Measurements from ENCODE around the gene AP4E1. TPM values are rescaled to one million over a fixed set of nuclear protein-coding genes. Genes with fewer than 3 reads are reported as not detected.
A peak's percentile ranks its signal among the peaks of the same experiment; 100 is the strongest.
"Not testable (repeated sequence)": the region's sequence is repeated elsewhere in the genome, so short reads cannot be mapped to it uniquely, and the experiment has no call there.

The AP4E1 gene
- total RNA-seq, 2 donors from 2014 or later: 10.6 to 15.6 TPM

GRCh38 chr15:50907601-50908208, 778 bp upstream of the AP4E1 start:
- no peaks in the 10 kb centered on the region for H3K9me3 Mint-ChIP-seq
- peak overlapping the region; percentile 90 for H3K4me3 Mint-ChIP-seq

DNA sequence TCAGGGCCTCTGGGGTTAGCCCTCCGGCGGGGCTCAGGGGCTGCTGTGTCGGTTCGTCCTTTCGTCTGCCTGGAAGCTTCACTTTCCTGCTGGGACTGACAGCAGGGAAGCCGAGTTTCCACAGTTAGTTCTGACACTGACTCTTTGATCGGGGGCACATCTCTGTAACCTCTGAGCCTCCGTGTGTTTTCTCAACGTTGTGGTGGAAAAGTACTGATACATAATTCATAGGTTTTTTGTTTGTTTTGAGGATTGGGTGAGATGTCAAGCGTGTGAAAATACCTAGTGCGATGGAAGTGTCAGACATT, 481 bp downstream of the AP4E1 start:
- Mint-ChIP-seq H3K9me3 (no peaks in the 10 kb centered on the region), H3K4me3 (peak overlapping the region; percentile 90), H3K27me3 (no peaks in the 10 kb centered on the region), H3K27ac (peak overlapping the region; percentile 96), H3K36me3 (ENCODE audit: low read depth) (peaks cover 50% of the 10 kb centered on the region), H3K4me1 (peaks cover 12% of the 10 kb centered on the region)
- no peak for ATAC-seq (replicated peaks)

More at GRCh38 chr15:50907601-50908208, 778 bp upstream of the AP4E1 start:
- H3K36me3 Mint-ChIP-seq (ENCODE audit: low read depth): peaks cover 38% of the 10 kb centered on the region
- H3K4me1 Mint-ChIP-seq: peaks cover 8% of the 10 kb centered on the region
- peak overlapping the region; percentile 96 for H3K27ac Mint-ChIP-seq
- peak; percentile 54 for ATAC-seq (replicated peaks)
- no peaks in the 10 kb centered on the region for H3K27me3 Mint-ChIP-seq

DNA sequence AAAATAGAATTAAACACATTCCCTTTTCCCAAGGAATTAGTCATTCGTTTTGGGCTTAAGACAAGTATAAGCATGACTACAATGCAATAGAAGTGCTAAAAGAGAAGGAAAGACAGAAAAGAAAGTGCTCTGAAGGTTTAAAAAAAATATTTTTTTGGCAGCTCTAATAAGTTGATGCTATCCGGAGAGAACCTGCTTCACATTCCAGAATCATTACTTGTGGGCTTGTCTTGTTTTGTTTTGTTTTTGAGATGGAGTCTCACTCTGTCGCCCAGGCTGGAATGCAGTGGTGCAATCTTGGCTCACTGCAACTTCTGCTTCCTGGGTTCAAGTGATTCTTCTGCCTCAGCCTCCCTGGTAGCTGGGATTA, 1.9 kb downstream of the AP4E1 start:
- not testable (repeated sequence) for H3K9me3 Mint-ChIP-seq; H3K27me3 Mint-ChIP-seq; ATAC-seq (replicated peaks); H3K27ac Mint-ChIP-seq
- H3K36me3 Mint-ChIP-seq (ENCODE audit: low read depth): peaks cover 57% of the 10 kb centered on the region
- H3K4me3 Mint-ChIP-seq: peak overlapping the region; percentile 90
- H3K4me1 Mint-ChIP-seq: peaks cover 12% of the 10 kb centered on the region

- H3K36me3 Mint-ChIP-seq (ENCODE audit: low read depth): peaks cover 60% of the 10 kb centered on the region
These were observed 2.5 kb downstream of the AP4E1 start for GRCh38 chr15:50911001-50911400.

GRCh38 chr15:50911621-50912020, 3.1 kb downstream of the AP4E1 start:
- Mint-ChIP-seq H3K27ac (no peak overlapping the region), H3K4me1 (peaks cover 12% of the 10 kb centered on the region), H3K27me3 (no peaks in the 10 kb centered on the region), H3K4me3 (no peak overlapping the region), H3K9me3 (no peaks in the 10 kb centered on the region), H3K36me3 (ENCODE audit: low read depth) (peaks cover 66% of the 10 kb centered on the region)
- no peak for ATAC-seq (replicated peaks)

More at GRCh38 chr15:50911001-50911400, 2.5 kb downstream of the AP4E1 start:
- Mint-ChIP-seq H3K4me3 (no peak overlapping the region), H3K4me1 (peaks cover 12% of the 10 kb centered on the region), H3K27ac (no peak overlapping the region), H3K27me3 (no peaks in the 10 kb centered on the region), H3K9me3 (no peaks in the 10 kb centered on the region)
- no peak for ATAC-seq (replicated peaks)

GRCh38 chr15:50916400-50916799, 7.9 kb downstream of the AP4E1 start:
- Mint-ChIP-seq H3K9me3 (no peaks in the 10 kb centered on the region), H3K27me3 (no peaks in the 10 kb centered on the region), H3K4me3 (no peak overlapping the region), H3K27ac (no peak overlapping the region), H3K36me3 (ENCODE audit: low read depth) (peaks cover 91% of the 10 kb centered on the region), H3K4me1 (peaks cover 4% of the 10 kb centered on the region)
- ATAC-seq (replicated peaks): no peak

DNA sequence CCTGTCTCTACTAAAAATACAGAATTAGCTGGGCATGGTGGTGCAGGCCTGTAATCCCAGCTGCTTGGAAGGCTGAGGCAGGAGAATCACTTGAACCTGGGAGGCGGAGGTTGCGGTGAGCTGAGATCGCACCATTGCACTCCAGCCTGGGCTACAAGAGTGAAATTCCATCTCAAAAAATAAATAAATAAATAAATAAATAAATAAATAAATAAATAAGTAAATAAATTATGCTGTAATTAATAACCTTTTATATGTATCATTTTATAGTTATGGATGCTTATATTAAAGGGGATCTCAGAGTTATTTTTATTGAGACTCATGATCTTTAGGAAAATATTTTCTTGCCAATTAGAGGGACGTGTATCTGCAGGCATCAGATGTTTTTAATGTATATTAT, 10.9 kb downstream of the AP4E1 start:
- not testable (repeated sequence) for H3K4me3 Mint-ChIP-seq; H3K9me3 Mint-ChIP-seq; H3K27ac Mint-ChIP-seq; ATAC-seq (replicated peaks); H3K27me3 Mint-ChIP-seq; H3K4me1 Mint-ChIP-seq
- H3K36me3 Mint-ChIP-seq (ENCODE audit: low read depth): peaks cover 82% of the 10 kb centered on the region

DNA sequence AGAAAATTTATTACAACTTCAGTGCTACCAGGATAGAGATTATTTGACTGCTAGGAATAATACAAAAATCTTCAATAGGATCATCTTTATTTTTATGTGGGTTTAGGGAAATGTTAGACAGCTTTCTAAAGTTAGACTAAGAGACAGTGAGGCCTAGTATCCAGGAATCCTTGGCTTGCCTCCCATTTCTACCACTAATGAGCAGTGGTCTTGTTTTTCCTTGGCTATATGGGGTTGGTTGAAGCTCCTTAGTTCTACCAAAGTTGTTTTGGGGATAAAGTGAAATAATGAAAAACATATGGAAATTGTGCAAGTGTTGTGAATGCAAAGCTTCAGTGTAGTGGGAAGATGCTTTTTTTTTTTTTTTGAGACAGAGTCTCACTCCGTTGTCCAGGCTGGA, 16.8 kb downstream of the AP4E1 start:
- H3K36me3 Mint-ChIP-seq (ENCODE audit: low read depth): peaks cover 82% of the 10 kb centered on the region
- H3K9me3 Mint-ChIP-seq: no peaks in the 10 kb centered on the region
- no peaks in the 10 kb centered on the region for H3K27me3 Mint-ChIP-seq
- H3K4me3 Mint-ChIP-seq: no peak overlapping the region
- H3K4me1 Mint-ChIP-seq: peaks cover 5% of the 10 kb centered on the region
- H3K27ac Mint-ChIP-seq: peak overlapping the region; percentile 7
- ATAC-seq (replicated peaks): no peak

DNA sequence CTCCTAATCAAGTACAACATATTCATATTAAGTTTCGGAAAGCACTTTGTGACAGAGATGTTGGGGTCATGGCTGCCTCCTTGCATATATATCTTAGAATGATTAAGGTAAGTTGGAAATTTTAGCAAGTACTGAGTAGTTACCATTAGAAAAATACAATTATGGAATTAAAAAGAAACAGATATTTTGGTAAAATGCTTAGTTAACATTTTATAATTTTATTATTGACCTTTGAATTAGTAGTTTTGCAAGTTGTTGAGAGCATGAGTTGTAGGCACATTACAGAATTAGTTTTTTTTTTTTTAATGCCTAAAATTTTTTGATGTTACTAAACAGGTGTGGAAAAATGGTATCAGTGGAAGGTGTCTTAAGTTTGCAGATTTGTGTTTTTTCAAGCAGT, 20.6 kb downstream of the AP4E1 start:
- Mint-ChIP-seq H3K27me3 (no peaks in the 10 kb centered on the region), H3K36me3 (ENCODE audit: low read depth) (peaks cover 88% of the 10 kb centered on the region), H3K4me3 (no peak overlapping the region), H3K27ac (no peak overlapping the region), H3K4me1 (no peaks in the 10 kb centered on the region), H3K9me3 (no peaks in the 10 kb centered on the region)
- no peak for ATAC-seq (replicated peaks)

- Mint-ChIP-seq H3K9me3 (no peaks in the 10 kb centered on the region), H3K4me3 (no peak overlapping the region), H3K27me3 (no peaks in the 10 kb centered on the region), H3K27ac (no peak overlapping the region), H3K4me1 (no peaks in the 10 kb centered on the region), H3K36me3 (ENCODE audit: low read depth) (peaks cover 86% of the 10 kb centered on the region)
- ATAC-seq (replicated peaks): no peak
These were observed 22.3 kb downstream of the AP4E1 start for GRCh38 chr15:50930792-50931191.

DNA sequence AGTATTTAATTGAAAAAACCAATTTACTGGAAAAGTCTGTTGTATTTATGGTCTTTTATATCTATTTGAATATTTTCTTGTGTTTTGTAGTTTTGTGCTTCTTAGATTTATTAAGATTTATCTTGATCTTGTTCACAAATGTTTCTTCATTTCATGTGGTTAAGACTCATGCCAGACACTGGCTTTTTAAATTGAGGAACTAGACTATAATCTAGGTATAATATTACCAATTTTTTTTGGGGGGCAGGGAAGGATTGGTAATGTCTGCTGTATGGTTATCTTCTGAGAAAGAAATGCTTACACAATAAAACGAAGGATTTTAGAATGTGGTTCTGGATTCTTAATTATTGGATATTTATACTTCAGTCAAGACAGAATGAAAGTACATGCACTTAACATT, 24.9 kb downstream of the AP4E1 start:
- ATAC-seq (replicated peaks): no peak
- Mint-ChIP-seq H3K36me3 (ENCODE audit: low read depth) (peaks cover 77% of the 10 kb centered on the region), H3K4me3 (no peak overlapping the region), H3K4me1 (no peaks in the 10 kb centered on the region), H3K27ac (no peak overlapping the region), H3K9me3 (no peaks in the 10 kb centered on the region), H3K27me3 (no peaks in the 10 kb centered on the region)

- no peak overlapping the region for H3K4me3 Mint-ChIP-seq
- no peak for ATAC-seq (replicated peaks)
- no peaks in the 10 kb centered on the region for H3K27me3 Mint-ChIP-seq
- H3K36me3 Mint-ChIP-seq (ENCODE audit: low read depth): peaks cover 55% of the 10 kb centered on the region
- H3K27ac Mint-ChIP-seq: peak overlapping the region; percentile 0
- no peaks in the 10 kb centered on the region for H3K9me3 Mint-ChIP-seq
- no peaks in the 10 kb centered on the region for H3K4me1 Mint-ChIP-seq
These were observed 30.0 kb downstream of the AP4E1 start for GRCh38 chr15:50938525-50938924.

DNA sequence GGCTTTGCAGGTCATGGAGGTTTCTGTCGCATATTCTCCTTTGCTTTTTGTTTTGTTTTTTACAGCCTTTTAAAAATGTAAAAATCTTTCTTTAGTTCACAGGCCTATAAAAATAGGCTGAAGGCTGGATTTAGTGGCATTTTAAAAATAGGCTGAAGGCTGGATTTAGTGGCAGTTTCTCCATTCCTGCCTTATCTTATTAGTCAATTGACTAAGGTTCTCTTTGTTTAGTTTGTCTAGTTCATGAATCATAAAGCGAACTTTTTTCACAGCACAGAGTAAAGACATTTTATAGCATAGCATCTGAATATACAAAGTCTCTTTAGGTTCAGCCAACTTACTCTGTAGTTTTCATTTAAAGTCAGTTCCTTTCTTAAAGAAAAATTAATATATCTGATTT, 31.4 kb downstream of the AP4E1 start:
- Mint-ChIP-seq H3K4me1 (no peaks in the 10 kb centered on the region), H3K27me3 (no peaks in the 10 kb centered on the region), H3K4me3 (no peak overlapping the region), H3K9me3 (no peaks in the 10 kb centered on the region), H3K36me3 (ENCODE audit: low read depth) (peaks cover 65% of the 10 kb centered on the region), H3K27ac (no peak overlapping the region)
- no peak for ATAC-seq (replicated peaks)

GRCh38 chr15:50940506-50940905, 32.0 kb downstream of the AP4E1 start:
- no peaks in the 10 kb centered on the region for H3K27me3 Mint-ChIP-seq
- peaks cover 65% of the 10 kb centered on the region for H3K36me3 Mint-ChIP-seq (ENCODE audit: low read depth)
- ATAC-seq (replicated peaks): no peak
- H3K27ac Mint-ChIP-seq: no peak overlapping the region
- no peaks in the 10 kb centered on the region for H3K9me3 Mint-ChIP-seq
- H3K4me1 Mint-ChIP-seq: no peaks in the 10 kb centered on the region
- no peak overlapping the region for H3K4me3 Mint-ChIP-seq

GRCh38 chr15:50943638-50944037, 35.2 kb downstream of the AP4E1 start:
- Mint-ChIP-seq H3K36me3 (ENCODE audit: low read depth) (peaks cover 75% of the 10 kb centered on the region), H3K27me3 (no peaks in the 10 kb centered on the region), H3K9me3 (no peaks in the 10 kb centered on the region), H3K4me3 (no peak overlapping the region), H3K27ac (no peak overlapping the region), H3K4me1 (no peaks in the 10 kb centered on the region)
- no peak for ATAC-seq (replicated peaks)

DNA sequence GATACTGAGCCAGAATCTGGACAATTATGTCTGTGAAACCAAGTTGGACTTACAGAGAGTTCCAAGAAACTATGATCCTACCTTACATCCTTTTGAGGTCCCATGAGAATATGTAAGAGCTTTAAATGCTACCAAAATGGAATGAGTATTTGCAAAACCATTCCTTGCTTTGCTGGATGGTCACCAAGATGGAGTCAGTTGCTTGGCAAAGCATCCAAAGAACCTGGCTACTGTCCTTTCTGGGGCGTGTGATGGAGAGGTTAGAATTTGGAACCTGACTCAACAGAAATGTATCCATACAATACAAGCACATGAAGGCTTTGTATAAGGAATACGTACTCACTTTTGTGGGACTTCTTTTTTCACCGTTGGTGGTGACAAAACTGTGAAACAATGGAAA, 36.2 kb downstream of the AP4E1 start:
- Mint-ChIP-seq H3K4me1 (no peaks in the 10 kb centered on the region), H3K27me3 (no peaks in the 10 kb centered on the region), H3K4me3 (no peak overlapping the region), H3K36me3 (ENCODE audit: low read depth) (peaks cover 86% of the 10 kb centered on the region), H3K9me3 (no peaks in the 10 kb centered on the region), H3K27ac (no peak overlapping the region)
- no peak for ATAC-seq (replicated peaks)

Data from activated T-helper 17 cell treated with anti-CD3 and anti-CD28 coated beads, Interleukin-2, amount 50 U/mL, for 72 hours (primary cell).